Measurements from ENCODE around the gene CIRBP. TPM values are rescaled to one million over a fixed set of nuclear protein-coding genes. Genes with fewer than 3 reads are reported as not detected.
A peak's percentile ranks its signal among the peaks of the same experiment; 100 is the strongest.

CIRBP gene
- total RNA-seq, 2 experiments from 2014 or later: 161 to 180 TPM

GRCh38 chr19:1283207-1283916 lies 14.2 kb downstream of the CIRBP start:
- H3K9me3 Mint-ChIP-seq: no peaks in the 10 kb centered on the region
- DNase-seq (peak; percentile 26), ATAC-seq (no peak)
- POLR2A ChIA-PET: interaction anchor here (1.1 kb wide), 1 partner anchor 12 kb away, joined by 3 read pairs; no protein-coding TSS in a partner anchor
- intact Hi-C loops (cut with micrococcal nuclease): no loop called here
- peaks cover 5% of the 10 kb centered on the region for H3K4me1 Mint-ChIP-seq (ENCODE audit: low read depth)
- TF ChIP-seq CTCF (IDR thresholded peaks at IDR 0.05): no peak
- H3K27ac Mint-ChIP-seq: no peak overlapping the region
- H3K27me3 Mint-ChIP-seq: peaks cover 20% of the 10 kb centered on the region
- H3K4me3 Mint-ChIP-seq: no peak overlapping the region
- CTCF ChIA-PET: interaction anchor here (2.0 kb wide), 1 partner anchor 39 kb away, joined by 7 read pairs; no protein-coding TSS in a partner anchor
- peaks cover 18% of the 10 kb centered on the region for H3K36me3 Mint-ChIP-seq (ENCODE audit: low read depth)

GRCh38 chr19:1283917-1284292 lies 14.8 kb downstream of the CIRBP start:
- intact Hi-C loops (cut with micrococcal nuclease): no loop called here
- Mint-ChIP-seq H3K4me3 (no peak overlapping the region), H3K27me3 (peaks cover 21% of the 10 kb centered on the region), H3K27ac (no peak overlapping the region), H3K4me1 (ENCODE audit: low read depth) (peaks cover 5% of the 10 kb centered on the region), H3K9me3 (no peaks in the 10 kb centered on the region), H3K36me3 (ENCODE audit: low read depth) (peaks cover 16% of the 10 kb centered on the region)
- no peak for DNase-seq
- ChIA-PET POLR2A (interaction anchor here (0.9 to 1.1 kb wide), 2 partner anchors 12 to 33 kb away, joined by 3 read pairs; no protein-coding TSS in a partner anchor), CTCF (interaction anchor here (1.5 to 2.0 kb wide), 2 partner anchors 40 to 99 kb away, joined by 3 to 7 read pairs; no protein-coding TSS in a partner anchor)
- no peak for ATAC-seq
- TF ChIP-seq CTCF (IDR thresholded peaks at IDR 0.05): no peak

- Mint-ChIP-seq H3K36me3 (ENCODE audit: low read depth) (peaks cover 10% of the 10 kb centered on the region), H3K27ac (no peak overlapping the region), H3K4me3 (no peak overlapping the region), H3K4me1 (ENCODE audit: low read depth) (peaks cover 5% of the 10 kb centered on the region), H3K27me3 (peaks cover 25% of the 10 kb centered on the region), H3K9me3 (no peaks in the 10 kb centered on the region)
- ChIA-PET POLR2A (interaction anchor here (0.8 to 1.1 kb wide), 4 partner anchors 9 to 33 kb away, joined by 3 to 4 read pairs (median 4); partner anchors contain the start of gene CIRBP), CTCF (interaction anchor here (1.5 to 2.0 kb wide), 2 partner anchors 40 to 98 kb away, joined by 3 to 7 read pairs; no protein-coding TSS in a partner anchor)
- no peak for TF ChIP-seq CTCF (IDR thresholded peaks at IDR 0.05)
- ATAC-seq (no peak), DNase-seq (no peak)
- intact Hi-C loops (cut with micrococcal nuclease): no loop called here
These were observed 15.3 kb downstream of the CIRBP start for GRCh38 chr19:1284293-1284978.

- peak overlapping the region; percentile 3 for H3K4me3 Mint-ChIP-seq
- POLR2A ChIA-PET: interaction anchor here (0.8 to 1.1 kb wide), 3 partner anchors 8 to 34 kb away, joined by 3 to 4 read pairs (median 4); partner anchors contain the start of gene CIRBP
These were observed 16.0 kb downstream of the CIRBP start for GRCh38 chr19:1284979-1285736.

More at GRCh38 chr19:1284979-1285736, 16.0 kb downstream of the CIRBP start:
- no peak for TF ChIP-seq CTCF (IDR thresholded peaks at IDR 0.05)
- no peak for DNase-seq
- H3K9me3 Mint-ChIP-seq: no peaks in the 10 kb centered on the region
- CTCF ChIA-PET: interaction anchor here (1.5 to 2.0 kb wide), 2 partner anchors 41 to 98 kb away, joined by 3 to 7 read pairs; no protein-coding TSS in a partner anchor
- H3K27ac Mint-ChIP-seq: no peak overlapping the region
- peaks cover 25% of the 10 kb centered on the region for H3K27me3 Mint-ChIP-seq
- H3K4me1 Mint-ChIP-seq (ENCODE audit: low read depth): peaks cover 2% of the 10 kb centered on the region
- intact Hi-C loops (cut with micrococcal nuclease): no loop called here
- no peak for ATAC-seq
- H3K36me3 Mint-ChIP-seq (ENCODE audit: low read depth): peaks cover 3% of the 10 kb centered on the region
